HCT116 (cell line): ENCODE measurements around the gene POLR3H. TPM values are rescaled to one million over a fixed set of nuclear protein-coding genes. Genes with fewer than 3 reads are reported as not detected.

Experiments
- ATAC-seq: fragments of 200-7000 bp; cut with Tn5 transposase; 2 replicates; pipeline ENCODE4 v1.9.1; 2020; ENCODE audit warnings: mild to moderate bottlenecking, moderate library complexity
- BruUV-seq: library from RNA; stranded (reverse); fragments of 400-500 nt; replicated peaks from 2 replicates; lab custom pipeline; 2021; lab: Mats Ljungman, UMichigan
- CTCF ChIA-PET: fragments of 300-600 bp; sonication (Branson Sonifier 250); formaldehyde crosslinking; loops from one replicate; lab custom pipeline; 2021; ENCODE audit warnings: antibody characterized with exemption; lab: Charles Lee
- POLR2A ChIA-PET: fragments of 300-600, 350-600 bp; sonication (Branson Sonifier 250); formaldehyde crosslinking; loops from one replicate; lab custom pipeline; 2021; ENCODE audit warnings: antibody characterized with exemption; lab: Charles Lee
- RAD21 ChIA-PET, 2 experiments: fragments of 300-600 bp; sonication (Branson Sonifier 250); formaldehyde crosslinking; loops; one replicate each; lab custom pipeline; 2023; ENCODE audit warnings: low total read pairs in 2 of 2; ENCODE audit not compliant: uncharacterized antibody in 2 of 2, unreplicated experiment in 2 of 2, low non-redundant PET in 1 of 2; lab: Charles Lee
- DNase-seq: peaks from one replicate; pipeline ENCODE4 v3.0.0-alpha.2; 2010; ENCODE audit warnings: low read depth, low spot score
- H2AFZ ChIP-seq: fragments of 200-600 bp; shearing (Covaris generic), sonication (generic); 2 replicates; pipeline ENCODE4 v1.6.1; 2017; ENCODE audit warnings: low read depth, mixed run types, mixed read lengths, antibody characterized with exemption, low read length; ENCODE audit not compliant: poor library complexity, severe bottlenecking
- H3K27ac ChIP-seq: 2 replicates; pipeline ENCODE4 v1.5.1; 2012; ENCODE audit warnings: low read depth, low read length
- H3K27me3 ChIP-seq: fragments of 200-600 bp; sonication (generic); 2 replicates; pipeline ENCODE4 v1.6.1; 2016; ENCODE audit warnings: mixed run types, low read length, mixed read lengths; ENCODE audit not compliant: insufficient read depth
- H3K36me3 ChIP-seq, 2 experiments: fragments of 200-500 bp in 1 of 2; fragments of 200-600 bp in 1 of 2; sonication (Bioruptor generic) in 1 of 2; sonication (generic) in 1 of 2; 2 replicates each; pipeline versions ENCODE4 v1.5.1 to v1.6.1; 2014 to 2016; ENCODE audit warnings: low read length in 2 of 2, inconsistent platforms in 1 of 2, mixed read lengths in 1 of 2, mixed run types in 1 of 2; ENCODE audit not compliant: insufficient read depth in 2 of 2, control insufficient read depth in 1 of 2
- H3K4me1 ChIP-seq, 2 experiments: fragments of 200-600 bp in 1 of 2; sonication (generic) in 1 of 2; 2 replicates each; pipeline versions ENCODE4 v1.5.1 to v1.6.1; 2012 to 2017; ENCODE audit warnings: low read length in 2 of 2, inconsistent platforms in 1 of 2, mild to moderate bottlenecking in 1 of 2, mixed read lengths in 1 of 2, mixed run types in 1 of 2, moderate library complexity in 1 of 2; ENCODE audit not compliant: insufficient read depth in 2 of 2, control insufficient read depth in 1 of 2
- H3K4me2 ChIP-seq: fragments of 200-600 bp; sonication (generic); 2 replicates; pipeline ENCODE4 v1.6.1; 2017; ENCODE audit warnings: mixed run types, low read length, mixed read lengths
- H3K4me3 ChIP-seq, 2 experiments: fragments of 200-600 bp in 1 of 2; sonication (generic) in 1 of 2; replicated peaks in 1 of 2; 2 replicates each; pipeline ENCODE4 v1.5.1; 2011 to 2016; ENCODE audit warnings: low read length in 2 of 2, control low read depth in 1 of 2, low read depth in 1 of 2, mild to moderate bottlenecking in 1 of 2, mixed read lengths in 1 of 2, mixed run types in 1 of 2
- H3K79me2 ChIP-seq: fragments of 200-600 bp; sonication (generic); 2 replicates; pipeline ENCODE4 v1.6.1; 2017; ENCODE audit warnings: mild to moderate bottlenecking, mixed run types, low read length, moderate library complexity, mixed read lengths; ENCODE audit not compliant: insufficient read depth
- H3K9ac ChIP-seq: fragments of 200-600 bp; sonication (generic); 2 replicates; pipeline ENCODE4 v1.6.1; 2016; ENCODE audit warnings: low read length, mixed read lengths
- H3K9me2 ChIP-seq: fragments of 200-600 bp; sonication (generic), shearing (Covaris generic); 2 replicates; pipeline ENCODE4 v1.6.1; 2017; ENCODE audit warnings: mixed run types, mild to moderate bottlenecking, moderate library complexity; ENCODE audit not compliant: insufficient read depth
- H3K9me3 ChIP-seq, 2 experiments: fragments of 200-500 bp in 1 of 2; fragments of 200-600 bp in 1 of 2; sonication (Bioruptor generic) in 1 of 2; sonication (generic) in 1 of 2; 2 replicates each; pipeline ENCODE4 v1.6.1; 2014 to 2017; ENCODE audit warnings: low read length in 2 of 2, mixed read lengths in 2 of 2, inconsistent platforms in 1 of 2, low read depth in 1 of 2, mild to moderate bottlenecking in 1 of 2, mixed run types in 1 of 2, moderate library complexity in 1 of 2; ENCODE audit not compliant: control insufficient read depth in 1 of 2, insufficient read depth in 1 of 2
- H4K20me1 ChIP-seq: fragments of 200-600 bp; sonication (generic), shearing (Covaris generic); 2 replicates; pipeline ENCODE4 v1.6.1; 2017; ENCODE audit warnings: mixed run types, mild to moderate bottlenecking, moderate library complexity; ENCODE audit not compliant: insufficient read depth
- EGR1 ChIP-seq: IDR thresholded peaks from 2 replicates; pipeline ENCODE4 v1.6.1; 2012; ENCODE audit warnings: low read depth
- EZH2phosphoT487 ChIP-seq: fragments of 200-600 bp; IDR thresholded peaks from 2 replicates; pipeline ENCODE4 v1.6.1; 2018; ENCODE audit warnings: antibody characterized with exemption, borderline replicate concordance
- POLR2A ChIP-seq: IDR thresholded peaks from 2 replicates; pipeline ENCODE4 v1.7.0; 2011; ENCODE audit warnings: borderline replicate concordance; ENCODE audit not compliant: insufficient read depth, insufficient read length; ENCODE audit errors: extremely low read depth
- POLR2AphosphoS5 ChIP-seq: IDR thresholded peaks from 2 replicates; pipeline ENCODE4 v1.6.1; 2011; ENCODE audit warnings: mild to moderate bottlenecking, low read depth, low read length, moderate library complexity
- intact Hi-C: fragments of 100-400 bp; cut with micrococcal nuclease; formaldehyde crosslinking; loops from 2 replicates; pipeline ENCODE4 v1.10.0; 2022
- total RNA-seq: library from RNA; stranded (reverse); gene quantifications from one replicate; pipeline ENCODE4 v1.2.1, GENCODE V29; 2021; ENCODE audit not compliant: unreplicated experiment

Gene POLR3H
- total RNA-seq, 1 experiment from 2014 or later: 62.1 TPM

GRCh38 chr22:41485033-41485432 is 59.2 kb downstream of the POLR3H start:
- BruUV-seq: no TSS peak
- CTCF ChIA-PET: no interaction called here
- no peak overlapping the region for H3K4me3 ChIP-seq
- H4K20me1 ChIP-seq: peaks cover 12% of the 10 kb centered on the region; the same call in 1 of the 2 replicates
- no peak overlapping the region for H3K4me2 ChIP-seq
- ATAC-seq (no peak), DNase-seq (no peak)
- no peaks in the 10 kb centered on the region for H3K27me3 ChIP-seq
- peaks cover 90% of the 10 kb centered on the region for H3K79me2 ChIP-seq
- no peak overlapping the region for H3K27ac ChIP-seq
- POLR2A ChIA-PET: no interaction called here
- TF ChIP-seq EZH2phosphoT487: no peak
- no peak overlapping the region for H3K9ac ChIP-seq
- no peaks in the 10 kb centered on the region for H3K36me3 ChIP-seq
- intact Hi-C loops: no loop called here
- H3K4me1 ChIP-seq: peaks cover 3 to 23% of the 10 kb centered on the region in 2 experiments; a peak in 3 of 4 replicates
- RAD21 ChIA-PET: no interaction called here
- no peaks in the 10 kb centered on the region for H3K9me3 ChIP-seq
- no peak overlapping the region for H2AFZ ChIP-seq
- H3K9me2 ChIP-seq: no peaks in the 10 kb centered on the region

- RAD21 ChIA-PET: no interaction called here
- H3K4me2 ChIP-seq: no peak overlapping the region
- CTCF ChIA-PET: no interaction called here
Measured at GRCh38 chr22:41482319-41482935, 61.8 kb downstream of the POLR3H start.

More at GRCh38 chr22:41482319-41482935, 61.8 kb downstream of the POLR3H start:
- Histone ChIP-seq H3K27me3 (no peaks in the 10 kb centered on the region), H3K79me2 (peaks cover 90% of the 10 kb centered on the region), H3K4me1 (peaks cover 3 to 29% of the 10 kb centered on the region in 2 experiments; a peak in 3 of 4 replicates), H3K9me3 (no peaks in the 10 kb centered on the region), H3K9me2 (no peaks in the 10 kb centered on the region), H4K20me1 (peaks cover 12% of the 10 kb centered on the region; the same call in 1 of the 2 replicates), H2AFZ (no peak overlapping the region), H3K36me3 (0 out of 4 replicates have a peak, but pooled peaks cover 0 to 3% of the 10 kb centered on the region in 2 experiments), H3K27ac (no peak overlapping the region), H3K4me3 (no peak overlapping the region), H3K9ac (no peak overlapping the region; the same call in 1 of the 2 replicates)
- DNase-seq (no peak), ATAC-seq (no peak)
- TF ChIP-seq EGR1 (no peak), POLR2A (no peak), POLR2AphosphoS5 (no peak)
- POLR2A ChIA-PET: interaction anchor here (1.0 kb wide), 1 partner anchor 14 kb away, joined by 4 read pairs; the partner anchor contains the start of genes ACO2 and PHF5A
- no TSS peak for BruUV-seq
- intact Hi-C loops: no loop called here
